Activated CD8-positive, alpha-beta T cell treated with anti-CD3 and anti-CD28 coated beads for 36 hours (primary cell): Measurements from ENCODE around the gene TIPARP. TPM values are rescaled to one million over a fixed set of nuclear protein-coding genes. Genes with fewer than 3 reads are reported as not detected.
A peak's percentile ranks its signal among the peaks of the same experiment; 100 is the strongest.
"Not testable (repeated sequence)": the region's sequence is repeated elsewhere in the genome, so short reads cannot be mapped to it uniquely, and the experiment has no call there.

Experiments used
- ATAC-seq: fragments of 200-7000 bp; cut with Tn5 transposase; one replicate; pipeline ENCODE4 v1.10.0; 2021; ENCODE audit warnings: mild to moderate bottlenecking, moderate library complexity
- CTCF ChIA-PET: fragments of 350-600 bp; sonication (Branson Sonifier 250); formaldehyde crosslinking; loops from one replicate; lab custom pipeline; 2021; ENCODE audit warnings: antibody characterized with exemption; lab: Charles Lee
- POLR2A ChIA-PET: fragments of 350-600 bp; sonication (Branson Sonifier 250); formaldehyde crosslinking; loops from one replicate; lab custom pipeline; 2021; ENCODE audit warnings: antibody characterized with exemption; lab: Charles Lee
- DNase-seq: peaks from one replicate; pipeline ENCODE4 v3.0.0-alpha.2; 2020
- H3K27ac Mint-ChIP-seq: one replicate; pipeline ENCODE4 v1.8.0; 2021; ENCODE audit warnings: mild to moderate bottlenecking, mixed read lengths
- H3K27me3 Mint-ChIP-seq: one replicate; pipeline ENCODE4 v1.8.0; 2021; ENCODE audit warnings: mixed read lengths
- H3K36me3 Mint-ChIP-seq: one replicate; pipeline ENCODE4 v1.8.0; 2021; ENCODE audit warnings: low read depth, mixed read lengths
- H3K4me1 Mint-ChIP-seq: one replicate; pipeline ENCODE4 v1.8.0; 2021; ENCODE audit warnings: low read depth, mixed read lengths
- H3K4me3 Mint-ChIP-seq: one replicate; pipeline ENCODE4 v1.8.0; 2021; ENCODE audit warnings: mild to moderate bottlenecking, moderate library complexity, mixed read lengths
- H3K9me3 Mint-ChIP-seq: one replicate; pipeline ENCODE4 v1.8.0; 2021; ENCODE audit warnings: mixed read lengths
- CTCF ChIP-seq: fragments of 200-600 bp; IDR thresholded peaks from one replicate; pipeline ENCODE4 v1.8.0; 2022; ENCODE audit warnings: antibody characterized with exemption, mild to moderate bottlenecking
- intact Hi-C: fragments of 100-400 bp; cut with micrococcal nuclease; formaldehyde crosslinking; loops from one replicate; pipeline ENCODE4 v1.10.0; 2022
- total RNA-seq, 2 experiments: library from RNA; stranded (reverse); gene quantifications; one replicate each; pipeline ENCODE4 v1.2.3, GENCODE V29; 2021

Gene TIPARP
- total RNA-seq, 2 experiments from 2014 or later: 28.0 to 30.0 TPM

GRCh38 chr3:156704370-156705036, 30.1 kb downstream of the TIPARP start:
- no peak overlapping the region for H3K4me3 Mint-ChIP-seq
- H3K27ac Mint-ChIP-seq: peak overlapping the region; percentile 32
- POLR2A ChIA-PET: no interaction called here
- ATAC-seq: no peak
- DNase-seq: no peak
- H3K27me3 Mint-ChIP-seq: no peaks in the 10 kb centered on the region
- TF ChIP-seq CTCF: no peak
- CTCF ChIA-PET: no interaction called here
- intact Hi-C loops: no loop called here
- no peaks in the 10 kb centered on the region for H3K9me3 Mint-ChIP-seq
- peaks cover 6% of the 10 kb centered on the region for H3K4me1 Mint-ChIP-seq
- H3K36me3 Mint-ChIP-seq: peaks cover 42% of the 10 kb centered on the region

- Mint-ChIP-seq H3K27me3 (no peaks in the 10 kb centered on the region), H3K27ac (no peak overlapping the region), H3K4me1 (peaks cover 8% of the 10 kb centered on the region), H3K36me3 (peaks cover 40% of the 10 kb centered on the region), H3K4me3 (no peak overlapping the region), H3K9me3 (no peaks in the 10 kb centered on the region)
- intact Hi-C loops: no loop called here
- DNase-seq (no peak), ATAC-seq (no peak)
- TF ChIP-seq CTCF: no peak
- ChIA-PET POLR2A (no interaction called here), CTCF (interaction anchor here (0.6 kb wide), 1 partner anchor 73 kb away, joined by 3 read pairs; no protein-coding TSS in a partner anchor)
Measured at GRCh38 chr3:156705761-156706616, 31.6 kb downstream of the TIPARP start.

- POLR2A ChIA-PET: no interaction called here
- Mint-ChIP-seq H3K36me3 (peaks cover 41% of the 10 kb centered on the region), H3K9me3 (no peaks in the 10 kb centered on the region), H3K4me1 (peaks cover 9% of the 10 kb centered on the region), H3K27ac (no peak overlapping the region), H3K4me3 (no peak overlapping the region), H3K27me3 (no peaks in the 10 kb centered on the region)
- no peak for ATAC-seq
- CTCF ChIA-PET: no interaction called here
- no peak for DNase-seq
- intact Hi-C loops: no loop called here
- TF ChIP-seq CTCF: no peak
Measured at GRCh38 chr3:156707588-156707987, 33.2 kb downstream of the TIPARP start.

GRCh38 chr3:156710429-156710828, 36.0 kb downstream of the TIPARP start:
- Mint-ChIP-seq H3K4me1 (peaks cover 3% of the 10 kb centered on the region), H3K4me3 (no peak overlapping the region), H3K9me3 (no peaks in the 10 kb centered on the region), H3K27ac (no peak overlapping the region), H3K27me3 (no peaks in the 10 kb centered on the region), H3K36me3 (peaks cover 33% of the 10 kb centered on the region)
- ATAC-seq (no peak), DNase-seq (no peak)
- intact Hi-C loops: no loop called here
- TF ChIP-seq CTCF: no peak
- ChIA-PET CTCF (interaction anchor here (1.1 to 1.2 kb wide), 2 partner anchors 8 to 31 kb away, joined by 3 read pairs; no protein-coding TSS in a partner anchor), POLR2A (interaction anchor here (0.8 kb wide), 1 partner anchor 96 kb away, joined by 3 read pairs; no protein-coding TSS in a partner anchor)

- intact Hi-C loops: no loop called here
- ChIA-PET POLR2A (interaction anchor here (0.6 to 0.8 kb wide), 2 partner anchors 97 to 123 kb away, joined by 3 read pairs; no protein-coding TSS in a partner anchor), CTCF (interaction anchor here (1.1 to 1.2 kb wide), 2 partner anchors 9 to 32 kb away, joined by 3 read pairs; no protein-coding TSS in a partner anchor)
- DNase-seq (no peak), ATAC-seq (no peak)
- no peaks in the 10 kb centered on the region for H3K9me3 Mint-ChIP-seq
- no peak for TF ChIP-seq CTCF
- H3K27me3 Mint-ChIP-seq: no peaks in the 10 kb centered on the region
- peaks cover 29% of the 10 kb centered on the region for H3K36me3 Mint-ChIP-seq
- H3K27ac Mint-ChIP-seq: no peak overlapping the region
- H3K4me1 Mint-ChIP-seq: peaks cover 3% of the 10 kb centered on the region
- H3K4me3 Mint-ChIP-seq: no peak overlapping the region
Measured at GRCh38 chr3:156711113-156711512, 36.7 kb downstream of the TIPARP start.

- peak; percentile 93 for ATAC-seq
- H3K4me3 Mint-ChIP-seq, POLR2A ChIA-PET, H3K27me3 Mint-ChIP-seq, DNase-seq, H3K27ac Mint-ChIP-seq, H3K9me3 Mint-ChIP-seq, CTCF ChIA-PET, intact Hi-C loops, H3K4me1 Mint-ChIP-seq: not testable (repeated sequence)
- peaks cover 24% of the 10 kb centered on the region for H3K36me3 Mint-ChIP-seq
Measured at GRCh38 chr3:156711944-156712343, 37.6 kb downstream of the TIPARP start.
